Keratinocyte (primary cell): ENCODE measurements around the gene DSCAM.

Source experiments
- EZH2 ChIP-seq: IDR thresholded peaks from one replicate; pipeline ENCODE4 v1.6.1; 2012; ENCODE audit warnings: inconsistent platforms, mild to moderate bottlenecking, low read length, moderate library complexity
- TF ChIP-seq, protein P1 (sequence below), 3 experiments: IDR thresholded peaks in 1 of 3; conservative IDR thresholded peaks in 1 of 3; optimal IDR thresholded peaks in 1 of 3; 2 replicates in 2 of 3; 3 replicates in 1 of 3; pipeline versions ENCODE3 to v1.5.1; 2011; ENCODE audit warnings: low read length in 3 of 3, mild to moderate bottlenecking in 3 of 3, moderate library complexity in 2 of 3, control low read depth in 1 of 3, inconsistent platforms in 1 of 3; ENCODE audit not compliant: insufficient read depth in 2 of 3; ENCODE audit errors: extremely low read depth in 1 of 3

DNA sequence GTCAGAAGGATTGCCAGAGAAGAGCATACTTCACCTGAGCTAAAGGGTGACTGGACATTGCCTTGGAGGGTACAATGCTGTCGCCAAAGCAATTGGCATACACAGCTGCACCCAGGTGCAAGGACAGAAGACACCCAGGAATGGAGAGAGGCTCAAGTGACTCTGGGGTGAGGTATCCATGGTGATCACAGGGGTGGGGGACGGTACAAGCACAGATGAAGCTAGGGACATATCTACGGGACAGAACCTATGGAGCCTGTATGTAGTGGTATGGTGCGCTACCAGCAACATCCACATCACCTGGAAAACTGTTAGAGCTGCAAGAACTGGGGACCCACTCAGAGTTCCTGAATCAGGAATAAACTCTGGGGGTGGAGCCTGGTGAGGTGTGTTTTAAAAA lies 693.6 kb downstream of the DSCAM start:
- TF ChIP-seq, protein P1, sequence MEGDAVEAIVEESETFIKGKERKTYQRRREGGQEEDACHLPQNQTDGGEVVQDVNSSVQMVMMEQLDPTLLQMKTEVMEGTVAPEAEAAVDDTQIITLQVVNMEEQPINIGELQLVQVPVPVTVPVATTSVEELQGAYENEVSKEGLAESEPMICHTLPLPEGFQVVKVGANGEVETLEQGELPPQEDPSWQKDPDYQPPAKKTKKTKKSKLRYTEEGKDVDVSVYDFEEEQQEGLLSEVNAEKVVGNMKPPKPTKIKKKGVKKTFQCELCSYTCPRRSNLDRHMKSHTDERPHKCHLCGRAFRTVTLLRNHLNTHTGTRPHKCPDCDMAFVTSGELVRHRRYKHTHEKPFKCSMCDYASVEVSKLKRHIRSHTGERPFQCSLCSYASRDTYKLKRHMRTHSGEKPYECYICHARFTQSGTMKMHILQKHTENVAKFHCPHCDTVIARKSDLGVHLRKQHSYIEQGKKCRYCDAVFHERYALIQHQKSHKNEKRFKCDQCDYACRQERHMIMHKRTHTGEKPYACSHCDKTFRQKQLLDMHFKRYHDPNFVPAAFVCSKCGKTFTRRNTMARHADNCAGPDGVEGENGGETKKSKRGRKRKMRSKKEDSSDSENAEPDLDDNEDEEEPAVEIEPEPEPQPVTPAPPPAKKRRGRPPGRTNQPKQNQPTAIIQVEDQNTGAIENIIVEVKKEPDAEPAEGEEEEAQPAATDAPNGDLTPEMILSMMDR (optimal IDR thresholded peaks at IDR 0.05 in 1 of 3, IDR thresholded peaks at IDR 0.05 in 1 of 3, conservative IDR thresholded peaks at IDR 0.05 in 1 of 3; ENCODE audit: extremely low read depth in 1 of 3, insufficient read depth in 2 of 3, low read length in 3 of 3), result no peak
- TF ChIP-seq EZH2, result no peak
